C1 segment of cervical spinal cord (tissue), 14 donors: ENCODE results near the gene KCNN3.

Experiments used
- DNase-seq, 14 donors: peaks; one replicate each; lab custom pipeline; 2025; lab: John Stamatoyannopoulos, UW

KCNN3 gene

DNA sequence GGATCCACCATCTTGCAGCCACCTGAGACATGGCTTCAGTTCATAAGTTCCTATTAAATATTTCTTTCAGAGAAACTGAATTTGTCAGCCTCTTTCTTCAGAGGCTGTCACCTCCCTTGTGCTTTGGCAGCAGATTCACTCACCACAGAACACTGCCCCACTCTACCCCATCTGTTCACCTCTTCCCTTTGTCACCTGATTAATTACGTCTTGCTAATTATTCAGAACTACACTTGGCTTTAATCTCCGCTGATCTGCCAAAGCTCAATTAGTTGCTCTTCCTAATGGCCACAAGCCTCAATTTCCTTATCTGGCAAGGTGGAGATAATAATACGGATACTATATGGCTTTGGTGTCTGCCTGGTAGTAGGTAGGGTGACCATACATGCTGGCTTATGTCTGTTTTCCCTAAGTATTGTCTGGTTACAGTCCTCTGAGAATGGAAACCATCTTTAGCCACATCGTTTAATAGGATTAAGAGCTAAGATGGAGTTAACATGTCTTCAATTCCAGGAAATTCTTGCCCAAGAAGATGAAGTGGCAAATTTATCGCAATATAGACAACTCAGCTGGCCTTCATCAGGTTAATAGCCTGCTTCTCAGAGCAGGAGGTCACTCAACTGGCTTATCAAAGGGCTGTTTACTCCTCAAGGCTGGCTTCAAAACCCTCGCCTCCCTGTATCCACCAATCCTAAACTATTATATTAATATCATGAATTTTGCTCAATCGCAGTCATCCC lies 203.9 kb downstream of the KCNN3 start:
- peak in 1 of 14 donors; percentile 31 for DNase-seq

DNA sequence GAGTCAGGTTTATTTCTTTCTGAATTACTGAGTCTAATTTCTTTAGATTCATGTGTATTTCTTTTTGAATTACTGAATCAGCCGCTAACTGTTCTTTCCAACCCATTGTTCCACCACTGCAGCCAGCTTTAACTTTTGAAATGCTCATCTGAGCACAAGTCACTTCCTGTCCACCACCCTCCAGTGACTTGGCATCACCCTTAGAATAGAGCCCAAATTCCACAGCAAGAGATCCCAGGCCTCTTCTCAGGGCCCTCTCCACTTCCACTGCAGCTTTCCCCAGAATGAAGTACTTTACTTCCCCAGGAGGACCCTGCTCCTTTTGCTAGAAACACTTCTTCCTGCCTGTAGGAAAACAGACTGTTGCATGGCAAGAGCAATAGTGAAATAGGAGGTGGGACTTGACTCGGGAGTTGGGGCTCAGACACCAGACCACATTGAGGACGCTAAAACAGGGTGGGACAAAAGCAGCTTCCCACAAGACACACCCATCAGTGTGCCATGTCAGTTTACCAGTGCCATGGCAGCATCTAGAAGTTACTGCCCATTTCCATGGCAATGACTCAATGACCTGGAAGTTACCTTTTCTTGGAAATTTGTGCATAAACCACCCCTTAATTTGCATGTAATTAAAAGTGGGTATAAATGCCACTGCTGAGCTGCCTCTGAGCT lies 205.6 kb downstream of the KCNN3 start:
- no peak for DNase-seq

DNA sequence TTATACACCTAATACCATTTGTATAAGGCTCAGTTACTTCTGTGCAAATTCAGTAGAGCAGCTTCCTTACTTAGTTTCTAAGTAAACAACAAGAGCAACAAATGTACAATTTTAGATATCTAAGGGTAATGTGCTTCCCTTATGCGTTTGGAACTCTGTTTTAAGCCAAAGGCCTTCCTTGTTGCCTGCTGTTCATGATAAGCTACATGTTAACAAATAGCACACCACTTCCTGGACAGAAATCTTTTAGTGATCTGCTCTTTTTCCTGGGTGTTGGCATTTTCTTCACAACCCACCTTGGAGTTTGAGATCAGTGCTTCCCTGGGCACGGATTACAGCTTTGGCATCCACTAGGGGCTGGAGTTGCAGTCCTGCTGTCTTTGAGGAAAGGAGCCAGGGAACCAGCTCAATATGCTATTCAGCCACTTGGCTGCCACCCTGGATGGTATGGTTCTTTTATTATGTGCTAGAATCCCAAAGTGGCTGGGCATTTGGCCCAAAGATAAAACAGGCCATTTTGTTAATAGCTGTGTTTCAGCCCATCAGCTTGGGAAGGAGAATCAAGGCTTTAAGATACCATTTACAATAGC lies 206.5 kb downstream of the KCNN3 start:
- peak in 2 of 14 donors; percentile 8 to 88 for DNase-seq

DNA sequence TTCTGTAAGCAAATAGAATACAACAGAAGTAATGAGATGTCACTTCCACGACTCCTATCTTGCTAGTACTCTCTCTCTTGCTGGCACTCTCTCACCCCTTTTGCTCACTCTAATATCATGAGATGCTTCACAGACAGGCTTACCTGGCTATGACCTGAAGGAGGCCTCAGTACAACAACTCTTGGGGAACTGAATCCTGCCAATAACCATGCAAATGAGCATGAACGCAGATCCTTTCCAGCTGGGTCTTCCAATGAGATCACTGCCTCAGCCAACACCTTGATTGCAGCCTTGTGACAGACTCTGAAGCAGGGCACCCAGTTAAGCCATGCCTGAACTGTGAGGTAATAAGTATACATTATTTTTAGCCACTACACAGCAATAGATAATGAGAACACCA lies 209.0 kb downstream of the KCNN3 start:
- no peak for DNase-seq

DNA sequence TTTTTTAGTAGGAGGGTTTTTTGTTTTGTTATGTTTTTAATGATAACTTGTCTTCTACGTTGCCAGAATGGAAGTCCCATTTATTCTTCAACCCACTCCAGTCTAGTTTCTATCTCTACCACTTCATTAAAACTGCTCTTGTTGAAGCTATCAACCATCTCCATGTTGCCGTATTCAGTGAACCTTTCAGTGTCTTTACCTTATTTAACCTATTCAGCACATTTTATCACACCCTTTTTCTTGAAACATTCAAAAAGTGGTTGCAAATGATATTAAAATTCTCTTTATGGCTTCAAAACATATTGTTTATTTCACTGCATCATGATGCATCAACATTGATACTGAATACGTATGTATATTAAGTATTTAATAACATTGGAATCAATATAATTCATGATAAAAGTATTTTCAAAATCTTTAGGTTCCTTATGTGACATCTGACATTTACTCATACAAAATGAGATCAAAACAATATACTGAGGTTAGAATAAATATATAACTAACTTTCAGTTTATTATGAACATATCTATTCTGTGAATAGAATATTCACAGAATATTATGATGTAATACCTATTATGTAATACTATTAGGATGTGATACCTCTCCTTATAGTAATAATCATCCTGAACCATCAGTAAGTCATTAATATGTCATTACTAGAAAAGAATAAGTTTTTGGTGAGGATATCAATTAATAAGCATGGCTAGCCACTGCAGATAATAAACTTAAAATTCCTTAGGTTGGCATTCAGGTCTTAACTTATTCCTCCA lies 210.1 kb downstream of the KCNN3 start:
- no peak for DNase-seq

DNA sequence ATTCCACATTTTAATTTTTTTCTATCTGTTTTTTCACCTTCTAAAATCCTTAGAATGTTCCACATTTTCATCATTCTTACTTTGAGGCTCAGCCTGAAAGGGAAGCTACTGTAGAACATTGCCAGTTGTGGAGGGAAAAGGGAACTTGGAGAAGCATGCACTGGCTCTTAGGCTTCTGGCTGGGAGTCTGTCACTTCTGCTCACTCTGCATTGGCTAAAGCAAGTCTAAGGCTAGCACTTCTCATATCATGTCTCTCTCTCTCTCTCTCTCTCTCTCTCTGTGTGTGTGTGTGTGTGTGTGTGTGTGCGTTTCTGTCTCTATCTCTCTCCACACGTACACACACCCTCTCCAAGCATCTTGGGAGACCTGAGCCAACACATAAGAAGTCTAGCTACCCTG lies 212.5 kb downstream of the KCNN3 start:
- DNase-seq: no peak

DNA sequence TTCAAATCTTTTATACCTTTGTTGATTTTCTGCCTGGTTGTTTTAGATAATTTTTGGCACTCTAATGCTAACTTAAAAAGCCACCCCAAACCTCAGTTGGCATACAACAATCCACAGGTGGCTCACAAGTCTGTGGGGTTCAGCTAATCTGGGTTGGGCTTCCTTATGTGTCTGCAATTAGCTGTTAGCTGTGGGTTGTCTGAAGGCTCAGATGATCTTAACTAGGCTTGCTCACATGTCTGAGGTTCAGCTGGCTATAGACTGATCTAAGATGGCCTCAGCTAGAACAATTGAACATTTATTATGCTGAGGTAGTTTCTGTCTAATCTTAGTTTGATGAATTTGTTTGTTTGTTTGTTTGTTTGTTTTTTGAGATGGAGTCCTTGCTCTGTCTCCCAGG lies 217.2 kb downstream of the KCNN3 start:
- no peak for DNase-seq
